GM23338 (cell line): ENCODE data around the gene BNIP3. TPM values are rescaled to one million over a fixed set of nuclear protein-coding genes. Genes with fewer than 3 reads are reported as not detected.

Source experiments
- ATAC-seq: fragments of 200-7000 bp; cut with Tn5 transposase; 3 replicates; pipeline ENCODE4 v1.9.1; 2020
- DNase-seq: peaks from one replicate; pipeline ENCODE4 v3.0.0-alpha.2; 2015; ENCODE audit warnings: low spot score
- H2AFZ ChIP-seq: fragments of 200-600 bp; sonication (generic); 2 replicates; pipeline ENCODE4 v1.8.0; 2016; ENCODE audit warnings: antibody characterized with exemption, mild to moderate bottlenecking, moderate library complexity
- H3F3A ChIP-seq: fragments of 200-600 bp; sonication (generic); replicated peaks from 2 replicates; pipeline ENCODE4 v1.8.0; 2017; ENCODE audit warnings: antibody characterized with exemption, mixed run types, low read depth
- H3K27ac ChIP-seq: fragments of 200-600 bp; sonication (generic); 2 replicates; pipeline ENCODE4 v1.6.1; 2016; ENCODE audit warnings: low read depth
- H3K27me3 ChIP-seq: fragments of 200-600 bp; sonication (generic); 2 replicates; pipeline ENCODE4 v1.8.0; 2016; ENCODE audit warnings: mild to moderate bottlenecking, mixed run types, moderate library complexity; ENCODE audit not compliant: insufficient read depth
- H3K36me3 ChIP-seq: fragments of 200-600 bp; sonication (generic); 2 replicates; pipeline ENCODE4 v1.8.0; 2016; ENCODE audit warnings: mild to moderate bottlenecking; ENCODE audit not compliant: insufficient read depth
- H3K4me1 ChIP-seq: fragments of 200-600 bp; sonication (generic); 2 replicates; pipeline ENCODE4 v1.8.0; 2016; ENCODE audit warnings: mild to moderate bottlenecking, moderate library complexity; ENCODE audit not compliant: insufficient read depth
- H3K4me2 ChIP-seq: fragments of 200-600 bp; sonication (generic); 2 replicates; pipeline ENCODE4 v1.7.1; 2017; ENCODE audit warnings: mixed run types
- H3K4me3 ChIP-seq: fragments of 200-600 bp; sonication (generic); 2 replicates; pipeline ENCODE4 v1.6.1; 2016; ENCODE audit warnings: mixed run types
- H3K79me2 ChIP-seq: fragments of 200-600 bp; sonication (generic); replicated peaks from 2 replicates; pipeline ENCODE4 v1.8.0; 2017; ENCODE audit warnings: mild to moderate bottlenecking; ENCODE audit not compliant: insufficient read depth
- H3K9me2 ChIP-seq: fragments of 200-600 bp; sonication (generic); 2 replicates; pipeline ENCODE4 v1.8.0; 2017; ENCODE audit not compliant: insufficient read depth
- H4K20me1 ChIP-seq: fragments of 200-600 bp; sonication (generic); replicated peaks from 2 replicates; pipeline ENCODE4 v1.8.0; 2017; ENCODE audit warnings: mild to moderate bottlenecking; ENCODE audit not compliant: insufficient read depth
- H3K27ac Mint-ChIP-seq: 2 replicates; pipeline ENCODE4 v1.8.0; 2020; ENCODE audit warnings: inconsistent platforms, mild to moderate bottlenecking, moderate library complexity, mixed read lengths
- H3K27me3 Mint-ChIP-seq: 3 replicates; pipeline ENCODE4 v1.8.0; 2022; ENCODE audit warnings: low read depth, mild to moderate bottlenecking, moderate library complexity, mixed read lengths, inconsistent platforms; ENCODE audit not compliant: insufficient read depth, poor library complexity
- H3K36me3 Mint-ChIP-seq: 3 replicates; pipeline ENCODE4 v1.8.0; 2021; ENCODE audit warnings: low read depth, mild to moderate bottlenecking, inconsistent platforms, moderate library complexity, mixed read lengths
- H3K4me1 Mint-ChIP-seq: 3 replicates; pipeline ENCODE4 v1.8.0; 2020; ENCODE audit warnings: mild to moderate bottlenecking, inconsistent platforms, mixed read lengths
- H3K4me3 Mint-ChIP-seq: 3 replicates; pipeline ENCODE4 v1.8.0; 2021; ENCODE audit warnings: moderate library complexity, mild to moderate bottlenecking, inconsistent platforms, mixed read lengths
- H3K9me3 Mint-ChIP-seq: 3 replicates; pipeline ENCODE4 v1.8.0; 2020; ENCODE audit warnings: moderate library complexity, mild to moderate bottlenecking, inconsistent platforms, mixed read lengths
- ETS1 ChIP-seq: IDR thresholded peaks from 2 replicates; pipeline ENCODE4 v1.6.1; 2016; ENCODE audit warnings: antibody characterized with exemption
- EZH2 ChIP-seq: fragments of 200-600 bp; sonication (generic); IDR thresholded peaks from one replicate; pipeline ENCODE4 v1.8.0; 2017; ENCODE audit warnings: antibody characterized with exemption, mild to moderate bottlenecking, low read depth; ENCODE audit not compliant: unreplicated experiment
- EZH2phosphoT487 ChIP-seq: fragments of 200-600 bp; sonication (generic); IDR thresholded peaks from one replicate; pipeline ENCODE4 v1.8.1; 2018; ENCODE audit warnings: antibody characterized with exemption; ENCODE audit not compliant: unreplicated experiment
- NANOG ChIP-seq: IDR thresholded peaks from 2 replicates; pipeline ENCODE4 v1.6.1; 2016; ENCODE audit warnings: antibody characterized with exemption, borderline replicate concordance
- POLR2AphosphoS5 ChIP-seq: IDR thresholded peaks from 2 replicates; pipeline ENCODE4 v1.6.1; 2016; ENCODE audit warnings: antibody characterized with exemption, low read depth
- STAT1 ChIP-seq: IDR thresholded peaks from one replicate; pipeline ENCODE4 v1.6.1; 2016; ENCODE audit warnings: antibody characterized with exemption; ENCODE audit not compliant: unreplicated experiment
- ZNF114 ChIP-seq: fragments of 250-450 bp; sonication (Bioruptor Pico); IDR thresholded peaks from 2 replicates; pipeline ENCODE4 v1.5.0; 2020; ENCODE audit warnings: mild to moderate bottlenecking, moderate library complexity
- ZNF331 ChIP-seq: fragments of 250-450 bp; sonication (Bioruptor Pico); IDR thresholded peaks from 2 replicates; pipeline ENCODE4 v1.5.0; 2020; ENCODE audit warnings: low read depth, mild to moderate bottlenecking, moderate library complexity
- ZNF462 ChIP-seq: fragments of 250-450 bp; sonication (Bioruptor Pico); IDR thresholded peaks from 2 replicates; pipeline ENCODE4 v1.5.0; 2020; ENCODE audit warnings: mild to moderate bottlenecking, moderate library complexity
- polyA plus RNA-seq: library from polyadenylated mRNA; unstranded; fragments of >200 nt; fragmentation: Nextera tagmentation; extraction: Ambion mirVana; gene quantifications from 2 replicates; pipeline ENCODE4 v1.2.1, GENCODE V29; 2016
- total RNA-seq: library from RNA; depleted of rRNA; stranded (reverse); fragments of >200 nt; shearing (Covaris generic); gene quantifications from 2 replicates; pipeline ENCODE4 v1.2.3, GENCODE V29; 2014

The BNIP3 gene
- total and polyA plus RNA-seq, 2 experiments from 2014 or later, result 46.3 to 75.0 TPM

GRCh38 chr10:131996466-131997365 is 15.0 kb upstream of the BNIP3 start:
- Mint-ChIP-seq H3K4me3 (no peak overlapping the region), H3K36me3 (no peaks in the 10 kb centered on the region), H3K4me1 (peaks cover 50% of the 10 kb centered on the region), H3K27me3 (peaks cover 6% of the 10 kb centered on the region), H3K9me3 (no peaks in the 10 kb centered on the region), H3K27ac (peak overlapping the region; percentile 46)
- DNase-seq (no peak), ATAC-seq (no peak)
- no peaks in the 10 kb centered on the region for H3K9me2 ChIP-seq
- TF ChIP-seq ZNF114, result no peak
- TF ChIP-seq POLR2AphosphoS5, result no peak
- TF ChIP-seq EZH2phosphoT487, result no peak
- no peak for TF ChIP-seq ZNF331
- no peak for TF ChIP-seq ETS1
- no peak for TF ChIP-seq EZH2
- TF ChIP-seq ZNF462, result no peak
- TF ChIP-seq STAT1, result no peak
- no peak for TF ChIP-seq NANOG
- H3F3A ChIP-seq, result no peaks in the 10 kb centered on the region
- no peaks in the 10 kb centered on the region for H3K36me3 ChIP-seq
- no peaks in the 10 kb centered on the region for H3K27me3 ChIP-seq
- peak overlapping the region; percentile 32; the same call in 1 of the 2 replicates for H2AFZ ChIP-seq
- H4K20me1 ChIP-seq, result no peaks in the 10 kb centered on the region
- no peak overlapping the region for H3K4me2 ChIP-seq
- no peak overlapping the region for H3K4me3 ChIP-seq
- H3K4me1 ChIP-seq, result peaks cover 33% of the 10 kb centered on the region
- H3K79me2 ChIP-seq, result no peaks in the 10 kb centered on the region
- no peak overlapping the region for H3K27ac ChIP-seq
